DMS53 treated with DMSO at 0.1 percent for 48 hours (cell line): ENCODE measurements around the gene FKBP8.

Experiments used
- DNase-seq: peaks from one replicate; lab custom pipeline; 2025; ENCODE audit not compliant: unreplicated experiment; lab: John Stamatoyannopoulos, UW

FKBP8 gene

DNA sequence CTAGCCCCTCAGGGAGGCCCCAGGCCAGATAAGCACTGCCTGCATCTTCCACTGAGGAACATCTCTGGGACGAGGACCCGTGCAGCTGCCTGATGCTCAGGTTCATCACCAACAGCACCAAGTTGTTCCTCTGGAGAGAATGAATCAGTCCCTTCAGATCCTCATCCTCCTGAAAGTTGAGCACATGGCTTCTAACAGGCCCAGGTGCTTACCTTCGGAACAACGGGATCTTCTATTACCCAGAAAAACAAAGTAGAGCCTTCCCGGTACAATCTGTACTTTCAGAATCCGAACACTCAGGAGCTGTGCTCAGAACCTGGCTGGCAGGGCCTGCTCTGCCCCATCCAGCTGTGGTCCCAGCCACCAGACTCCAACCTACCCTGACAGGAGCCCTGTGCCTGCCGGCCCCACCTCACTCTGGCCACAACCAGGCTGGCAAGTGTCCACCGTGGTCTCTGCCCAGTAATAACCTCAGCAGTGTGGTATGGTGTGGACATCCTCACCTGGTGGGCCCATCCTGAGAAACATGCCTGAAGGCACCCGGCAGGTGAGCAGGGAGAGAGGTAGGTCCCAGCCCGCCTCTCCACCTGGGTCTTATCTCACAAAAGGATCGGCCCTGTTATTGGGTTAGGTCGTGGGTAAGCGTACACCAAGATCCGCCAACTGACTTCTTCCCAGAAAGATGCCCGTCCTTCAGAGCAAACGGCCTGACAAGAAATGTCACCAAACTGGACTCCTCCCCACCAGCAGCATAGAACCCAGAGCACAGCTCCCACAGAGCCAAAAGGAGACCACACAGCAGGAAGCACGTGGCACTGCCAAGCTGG lies 55.6 kb downstream of the FKBP8 start:
- no peak for DNase-seq

- no peak for DNase-seq
These were observed 56.6 kb downstream of the FKBP8 start for GRCh38 chr19:18486746-18487145.

DNA sequence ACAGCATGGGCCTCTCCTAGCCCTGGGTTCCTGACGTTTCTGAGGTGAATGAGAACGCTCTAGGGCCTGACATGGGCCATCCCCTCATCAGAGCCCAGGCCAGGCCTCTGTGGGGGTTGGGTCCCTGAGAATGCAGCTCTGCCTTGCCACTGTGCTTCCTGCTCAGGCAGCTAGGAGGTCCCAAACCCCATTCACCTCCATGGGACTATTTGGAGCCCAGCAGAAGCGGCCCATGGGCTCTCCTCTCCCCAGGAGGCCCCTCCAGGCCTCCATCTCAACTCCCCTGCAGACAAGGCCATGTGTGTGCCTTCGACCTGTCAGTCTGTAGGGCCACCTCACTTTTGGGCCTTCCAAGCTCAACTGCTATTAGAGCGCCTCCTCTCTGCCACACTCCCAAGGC lies 58.4 kb downstream of the FKBP8 start:
- no peak for DNase-seq

DNA sequence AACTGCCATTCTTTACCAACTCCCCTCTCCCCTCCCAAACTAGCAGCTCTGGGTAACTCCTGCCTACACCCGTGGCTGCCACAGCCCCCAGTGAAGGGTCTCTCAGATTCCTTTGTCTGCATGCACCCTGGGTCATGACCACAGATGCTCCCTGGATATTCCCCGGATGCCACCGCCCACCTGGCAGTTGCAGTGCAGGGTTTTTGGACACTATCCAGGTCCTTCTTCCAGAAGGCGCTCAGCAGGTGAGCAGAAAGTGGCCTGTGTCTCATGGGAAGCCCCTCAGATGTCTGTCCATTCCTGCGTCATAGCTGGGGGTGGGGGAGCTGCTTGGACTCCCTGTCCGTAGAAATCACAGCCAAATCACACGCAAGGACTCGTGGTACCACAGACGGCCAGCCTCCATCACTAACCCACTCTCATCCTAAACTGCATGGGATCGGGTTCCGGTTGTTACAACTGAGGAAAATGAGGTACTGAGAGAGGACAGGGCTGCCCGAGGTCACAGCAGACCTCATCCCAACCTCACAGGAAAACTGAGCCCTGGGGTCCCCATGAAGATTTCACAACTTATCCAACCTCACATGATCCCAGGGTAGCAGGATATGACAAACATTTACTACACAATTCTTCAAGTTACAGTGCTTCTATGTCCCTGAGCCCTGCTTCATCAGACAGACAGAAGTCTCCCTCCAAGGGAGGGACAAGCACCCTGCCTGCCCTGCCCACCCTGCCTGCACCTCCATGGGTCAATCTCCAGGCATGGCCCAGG lies 60.1 kb downstream of the FKBP8 start:
- no peak for DNase-seq
